Muscle layer of colon (tissue), 2 donors: Measurements from ENCODE around the gene GAGE12J.
"Not testable (repeated sequence)": the region's sequence is repeated elsewhere in the genome, so short reads cannot be mapped to it uniquely, and the experiment has no call there.

Source experiments
- H3K27ac ChIP-seq: one replicate; pipeline ENCODE4 v1.7.0; 2013; ENCODE audit warnings: low read depth, mild to moderate bottlenecking, low read length, moderate library complexity
- H3K27me3 ChIP-seq, 2 donors: one replicate each; pipeline ENCODE4 v1.7.0; 2013; ENCODE audit warnings: low read length in 2 of 2, mild to moderate bottlenecking in 2 of 2; ENCODE audit not compliant: insufficient read depth in 2 of 2, control insufficient read depth in 1 of 2
- H3K36me3 ChIP-seq: one replicate; pipeline ENCODE4 v1.7.0; 2013; ENCODE audit warnings: mild to moderate bottlenecking, low read length; ENCODE audit not compliant: insufficient read depth
- H3K4me1 ChIP-seq: one replicate; pipeline ENCODE4 v1.7.0; 2013; ENCODE audit warnings: mild to moderate bottlenecking, low read length; ENCODE audit not compliant: insufficient read depth
- H3K4me3 ChIP-seq, 2 donors: one replicate each; pipeline ENCODE4 v1.7.0; 2013; ENCODE audit warnings: low read length in 2 of 2, low read depth in 1 of 2, mild to moderate bottlenecking in 1 of 2, moderate library complexity in 1 of 2
- H3K9ac ChIP-seq: one replicate; pipeline ENCODE4 v1.7.0; 2013; ENCODE audit warnings: low read length
- H3K9me3 ChIP-seq: one replicate; pipeline ENCODE4 v1.7.0; 2013; ENCODE audit warnings: mild to moderate bottlenecking, low read length
- donor health status: abdominal sarcoma.
- donor health status: Adenocarcinoma of cecum.

Gene GAGE12J

GRCh38 chrX:49316085-49316484 lies 5.8 kb upstream of the GAGE12J start:
- Histone ChIP-seq H3K4me3 (no peak overlapping the region), H3K9ac (no peak overlapping the region), H3K9me3 (no peaks in the 10 kb centered on the region), H3K27ac (no peak overlapping the region), H3K4me1 (no peaks in the 10 kb centered on the region), H3K27me3 (no peaks in the 10 kb centered on the region), H3K36me3 (no peaks in the 10 kb centered on the region)

- not testable (repeated sequence) for H3K9me3 ChIP-seq, H3K27ac ChIP-seq, H3K9ac ChIP-seq, H3K4me1 ChIP-seq, H3K27me3 ChIP-seq, H3K4me3 ChIP-seq, H3K36me3 ChIP-seq
Observed at GRCh38 chrX:49322266-49322665, 429 bp downstream of the GAGE12J start.

- H3K4me3 ChIP-seq, H3K9ac ChIP-seq, H3K4me1 ChIP-seq, H3K9me3 ChIP-seq, H3K27ac ChIP-seq, H3K36me3 ChIP-seq, H3K27me3 ChIP-seq: not testable (repeated sequence)
Observed at GRCh38 chrX:49323735-49324134, 1.9 kb downstream of the GAGE12J start.

- H3K27me3 ChIP-seq, H3K4me1 ChIP-seq, H3K4me3 ChIP-seq, H3K36me3 ChIP-seq, H3K9me3 ChIP-seq, H3K9ac ChIP-seq, H3K27ac ChIP-seq: not testable (repeated sequence)
Observed at GRCh38 chrX:49330421-49330820, 8.6 kb downstream of the GAGE12J start.

- H3K9ac ChIP-seq, H3K4me3 ChIP-seq, H3K4me1 ChIP-seq, H3K27me3 ChIP-seq, H3K9me3 ChIP-seq, H3K36me3 ChIP-seq, H3K27ac ChIP-seq: not testable (repeated sequence)
Observed at GRCh38 chrX:49331282-49331681, 9.4 kb downstream of the GAGE12J start, which contains the start of gene GAGE13. Gene GAGE13, plus strand, starts transcription at chrX:49331582. Its CDS starts 1,156 bp downstream, at chrX:49332738.

- not testable (repeated sequence) for H3K27ac ChIP-seq, H3K9me3 ChIP-seq, H3K9ac ChIP-seq, H3K4me3 ChIP-seq, H3K4me1 ChIP-seq, H3K36me3 ChIP-seq, H3K27me3 ChIP-seq
Observed at GRCh38 chrX:49331841-49332240, 10.0 kb downstream of the GAGE12J start.

- H3K27ac ChIP-seq, H3K4me1 ChIP-seq, H3K36me3 ChIP-seq, H3K9me3 ChIP-seq, H3K4me3 ChIP-seq, H3K9ac ChIP-seq, H3K27me3 ChIP-seq: not testable (repeated sequence)
Observed at GRCh38 chrX:49341449-49341848, 19.6 kb downstream of the GAGE12J start.

GRCh38 chrX:49344496-49345175 lies 22.8 kb downstream of the GAGE12J start:
- H3K9me3 ChIP-seq, H3K4me1 ChIP-seq, H3K36me3 ChIP-seq, H3K9ac ChIP-seq, H3K4me3 ChIP-seq, H3K27me3 ChIP-seq, H3K27ac ChIP-seq: not testable (repeated sequence)

GRCh38 chrX:49345402-49345801 lies 23.6 kb downstream of the GAGE12J start:
- not testable (repeated sequence) for H3K4me1 ChIP-seq

GRCh38 chrX:49346150-49346549 lies 24.3 kb downstream of the GAGE12J start:
- H3K36me3 ChIP-seq, H3K9me3 ChIP-seq, H3K27me3 ChIP-seq, H3K4me1 ChIP-seq, H3K9ac ChIP-seq, H3K4me3 ChIP-seq, H3K27ac ChIP-seq: not testable (repeated sequence)

More at GRCh38 chrX:49345402-49345801, 23.6 kb downstream of the GAGE12J start:
- not testable (repeated sequence) for H3K9ac ChIP-seq, H3K9me3 ChIP-seq, H3K4me3 ChIP-seq, H3K36me3 ChIP-seq, H3K27me3 ChIP-seq, H3K27ac ChIP-seq
